Adrenal gland (tissue), 12 donors: ENCODE results near the gene ABCA5. TPM values are rescaled to one million over a fixed set of nuclear protein-coding genes. Genes with fewer than 3 reads are reported as not detected.
A peak's percentile ranks its signal among the peaks of the same experiment; 100 is the strongest.

ENCODE experiments used
- DNase-seq, 7 donors: peaks; one replicate each; pipeline ENCODE4 v3.0.0-alpha.2; 2019 to 2020
- H3K27ac ChIP-seq, 5 donors: fragments of 200-600 bp; sonication (generic) in 4 of 5; 1 replicate in 3 of 5; 2 replicates in 2 of 5; pipeline versions ENCODE4 v1.5.1 to v1.8.0; 2016 to 2020; ENCODE audit warnings: mild to moderate bottlenecking in 1 of 5
- H3K27me3 ChIP-seq: fragments of 200-600 bp; 2 replicates; pipeline ENCODE4 v1.8.0; 2021
- H3K36me3 ChIP-seq, 2 donors: fragments of 200-600 bp; replicated peaks in 1 of 2; 1 replicate in 1 of 2; 2 replicates in 1 of 2; pipeline versions ENCODE4 v1.5.1 to v1.8.0; 2018 to 2022
- H3K4me1 ChIP-seq, 2 donors: fragments of 200-600 bp; replicated peaks in 1 of 2; 1 replicate in 1 of 2; 2 replicates in 1 of 2; pipeline versions ENCODE4 v1.5.1 to v1.8.0; 2018 to 2021
- H3K4me3 ChIP-seq, 4 donors: fragments of 200-600 bp; sonication (generic) in 3 of 4; one replicate each; pipeline ENCODE4 v1.5.1; 2016 to 2018
- H3K9me3 ChIP-seq, 3 donors: fragments of 200-600 bp; sonication (generic) in 1 of 3; replicated peaks in 1 of 3; 1 replicate in 2 of 3; 2 replicates in 1 of 3; pipeline versions ENCODE4 v1.5.1 to v1.8.0; 2016 to 2021
- POLR2A ChIP-seq, 2 donors: fragments of 450-650 bp; IDR thresholded peaks; one replicate each; pipeline ENCODE4 v1.6.1; 2017; ENCODE audit warnings: antibody characterized with exemption in 2 of 2, mild to moderate bottlenecking in 2 of 2, moderate library complexity in 1 of 2
- WGBS, 4 donors: extraction: QIAGEN DNeasy Blood & Tissue Kit in 2 of 4; methylation state at CpG; one replicate each; pipeline versions ENCODE4 v1.1.5 to v1.1.7; 2013 to 2017; 5-methylcytosine and 5-hydroxymethylcytosine counted together
- intact Hi-C, 2 donors: fragments of 100-400 bp; cut with DNase I; formaldehyde crosslinking; loops; one replicate each; pipeline versions ENCODE4 v1.14.1 to v1.15.0; 2022 to 2023
- polyA plus RNA-seq, 3 donors: library from polyadenylated mRNA; stranded (reverse); fragments of 200-250 nt in 2 of 3; fragments of 350-450 nt in 1 of 3; fragmentation: Illumina TruSeq in 1 of 3; extraction: RNeasy Lipid Tissue Mini Kit (QIAGEN cat#74804) in 1 of 3; gene quantifications; one replicate each; pipeline ENCODE4 v1.2.3, GENCODE V29; 2013 to 2014
- total RNA-seq, 9 donors: library from RNA; depleted of rRNA in 4 of 9; stranded (reverse); fragments of >200 nt in 4 of 9; fragments of 120-200 nt in 1 of 9; fragmentation: NEBNext Ultra II Directional in 1 of 9; extraction: Animal tissue kit (Norgen Biotek cat#: 25700) in 1 of 9; gene quantifications; one replicate each; pipeline versions ENCODE4 v1.1.0 to v1.2.4, GENCODE V29; 2013 to 2023
- TF ChIP-seq, protein P1 (sequence below), 6 experiments: fragments of 450-650 bp in 4 of 6; fragments of 200-600 bp in 2 of 6; sonication (generic) in 1 of 6; IDR thresholded peaks; 1 replicate in 5 of 6; 2 replicates in 1 of 6; pipeline versions ENCODE4 v1.5.1 to v1.8.0; 2016 to 2021; ENCODE audit warnings: antibody characterized with exemption in 6 of 6, mild to moderate bottlenecking in 2 of 6, moderate library complexity in 1 of 6
- donor health status: healthy with polysubstance abuse.
- donor health status: Bipolar disorder and iron deficiency.
- donor health status: DM: yes; HTN: yes; CAD: no.
- donor health status: DM: no; HTN: no; CAD: no.
- donor health status: DM: no; HTN: no; CAD: no.
- donor health status: DM: yes; HTN: yes; CAD: no.

ABCA5 gene
- total and polyA plus RNA-seq, 12 donors: 21.5 to 142 (median 40.7) TPM

DNA sequence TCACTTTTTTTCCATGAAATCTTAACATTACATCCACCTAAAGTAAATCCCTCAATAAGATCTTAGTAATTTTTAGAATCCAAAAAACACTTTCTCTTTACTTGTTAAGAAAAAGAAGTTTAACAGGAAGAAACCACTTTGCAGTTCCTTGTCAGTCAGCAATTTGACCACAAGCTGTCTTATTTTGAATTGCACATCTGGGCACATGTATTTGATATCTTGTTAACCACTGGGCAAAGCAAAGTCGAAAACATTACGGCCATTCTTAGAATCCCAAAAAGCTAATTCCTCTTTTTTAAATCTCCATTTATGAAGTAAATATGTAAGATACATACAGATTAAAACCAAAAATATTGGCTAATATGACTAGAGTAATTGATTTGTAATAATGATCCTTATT, 99.4 kb downstream of the ABCA5 start:
- peak overlapping the region in 1 of 4 donors; percentile 31 for H3K4me3 ChIP-seq
- WGBS, 4 donors: 50 to 76% (median 65%) methylated on average over 2 of the region's 2 CpGs
- no peaks in the 10 kb centered on the region for H3K27me3 ChIP-seq
- DNase-seq: no peak
- no peaks in the 10 kb centered on the region for H3K4me1 ChIP-seq
- no peak overlapping the region for H3K27ac ChIP-seq
- no peaks in the 10 kb centered on the region for H3K36me3 ChIP-seq
- TF ChIP-seq, protein P1, sequence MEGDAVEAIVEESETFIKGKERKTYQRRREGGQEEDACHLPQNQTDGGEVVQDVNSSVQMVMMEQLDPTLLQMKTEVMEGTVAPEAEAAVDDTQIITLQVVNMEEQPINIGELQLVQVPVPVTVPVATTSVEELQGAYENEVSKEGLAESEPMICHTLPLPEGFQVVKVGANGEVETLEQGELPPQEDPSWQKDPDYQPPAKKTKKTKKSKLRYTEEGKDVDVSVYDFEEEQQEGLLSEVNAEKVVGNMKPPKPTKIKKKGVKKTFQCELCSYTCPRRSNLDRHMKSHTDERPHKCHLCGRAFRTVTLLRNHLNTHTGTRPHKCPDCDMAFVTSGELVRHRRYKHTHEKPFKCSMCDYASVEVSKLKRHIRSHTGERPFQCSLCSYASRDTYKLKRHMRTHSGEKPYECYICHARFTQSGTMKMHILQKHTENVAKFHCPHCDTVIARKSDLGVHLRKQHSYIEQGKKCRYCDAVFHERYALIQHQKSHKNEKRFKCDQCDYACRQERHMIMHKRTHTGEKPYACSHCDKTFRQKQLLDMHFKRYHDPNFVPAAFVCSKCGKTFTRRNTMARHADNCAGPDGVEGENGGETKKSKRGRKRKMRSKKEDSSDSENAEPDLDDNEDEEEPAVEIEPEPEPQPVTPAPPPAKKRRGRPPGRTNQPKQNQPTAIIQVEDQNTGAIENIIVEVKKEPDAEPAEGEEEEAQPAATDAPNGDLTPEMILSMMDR (IDR thresholded peaks at IDR 0.05): no peak
- TF ChIP-seq POLR2A (IDR thresholded peaks at IDR 0.05): no peak
- peaks cover 0 to 3% (median 0%) of the 10 kb centered on the region in 3 donors for H3K9me3 ChIP-seq
- intact Hi-C loops: no loop called here

- no peak overlapping the region for H3K4me3 ChIP-seq
- H3K27ac ChIP-seq: no peak overlapping the region
These were observed 103.1 kb downstream of the ABCA5 start for GRCh38 chr17:69223809-69224208.

GRCh38 chr17:69222707-69223258, 104.2 kb downstream of the ABCA5 start:
- intact Hi-C loops: no loop called here
- Histone ChIP-seq H3K36me3 (no peaks in the 10 kb centered on the region), H3K9me3 (no peaks in the 10 kb centered on the region), H3K27me3 (no peaks in the 10 kb centered on the region), H3K27ac (no peak overlapping the region), H3K4me3 (no peak overlapping the region), H3K4me1 (no peaks in the 10 kb centered on the region)
- TF ChIP-seq, protein P1 (IDR thresholded peaks at IDR 0.05): no peak
- TF ChIP-seq POLR2A (IDR thresholded peaks at IDR 0.05): no peak
- DNase-seq: no peak

More at GRCh38 chr17:69223809-69224208, 103.1 kb downstream of the ABCA5 start:
- intact Hi-C loops: no loop called here
- 89 to 92% (median 89%) methylated on average over 3 of the region's 3 CpGs for WGBS, 4 donors
- Histone ChIP-seq H3K36me3 (no peaks in the 10 kb centered on the region), H3K27me3 (no peaks in the 10 kb centered on the region), H3K9me3 (no peaks in the 10 kb centered on the region), H3K4me1 (no peaks in the 10 kb centered on the region)
- TF ChIP-seq, protein P1 (IDR thresholded peaks at IDR 0.05): no peak
- no peak for TF ChIP-seq POLR2A (IDR thresholded peaks at IDR 0.05)
- DNase-seq: no peak

DNA sequence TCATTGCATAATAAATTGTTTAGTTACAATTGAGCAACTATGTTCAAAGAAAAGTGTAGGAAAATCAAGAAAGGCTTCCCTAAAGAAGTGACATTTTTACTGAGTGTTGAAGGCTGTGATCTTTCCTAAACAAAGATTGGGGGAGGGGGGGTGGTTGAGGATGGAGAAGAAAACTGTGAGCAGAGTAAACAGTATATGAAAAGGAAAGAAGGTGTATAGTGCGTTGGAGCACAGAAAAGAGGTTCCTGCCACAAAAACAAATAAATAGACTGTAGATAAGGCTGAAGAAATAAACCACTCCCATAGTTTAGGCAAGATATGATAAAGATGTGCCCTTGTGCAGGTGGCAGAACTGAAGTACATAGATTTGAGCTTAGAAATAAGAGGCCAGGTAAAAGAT, 106.8 kb downstream of the ABCA5 start:
- no peak for DNase-seq
- Histone ChIP-seq H3K36me3 (no peaks in the 10 kb centered on the region), H3K9me3 (no peaks in the 10 kb centered on the region), H3K27me3 (no peaks in the 10 kb centered on the region), H3K27ac (no peak overlapping the region), H3K4me1 (no peaks in the 10 kb centered on the region), H3K4me3 (no peak overlapping the region)
- intact Hi-C loops: no loop called here
- WGBS, 4 donors: 70 to 95% (median 86%) methylated on average over 1 of the region's 1 CpG
- TF ChIP-seq, protein P1 (IDR thresholded peaks at IDR 0.05): no peak
- no peak for TF ChIP-seq POLR2A (IDR thresholded peaks at IDR 0.05)
